Measurements from ENCODE around the gene MACROD2.

Gene MACROD2

GRCh38 chr20:14498772-14499171, 503.5 kb downstream of the MACROD2 start:
- no peak overlapping the region for H3K4me2 ChIP-seq (ENCODE audit: low read length)
- H3K9me3 ChIP-seq (ENCODE audit: control insufficient read depth, low read length) = no peaks in the 10 kb centered on the region
- H3K4me3 ChIP-seq (ENCODE audit: low read depth, low read length) = no peak overlapping the region
- no peak overlapping the region for H2AFZ ChIP-seq
- H3K36me3 ChIP-seq (ENCODE audit: control insufficient read depth, insufficient read depth, low read length) = no peaks in the 10 kb centered on the region
- H3K27ac ChIP-seq = no peak overlapping the region
- H3K9ac ChIP-seq = no peak overlapping the region
- no peaks in the 10 kb centered on the region for H3K79me2 ChIP-seq
- H3K27me3 ChIP-seq (ENCODE audit: control insufficient read depth, insufficient read depth, low read length) = no peaks in the 10 kb centered on the region
- H3K4me1 ChIP-seq = peaks cover 6% of the 10 kb centered on the region
- TF ChIP-seq CTCF (IDR thresholded peaks at IDR 0.05) = no peak

- H3K4me1 ChIP-seq = no peaks in the 10 kb centered on the region
- TF ChIP-seq CTCF (IDR thresholded peaks at IDR 0.05) = no peak
- no peaks in the 10 kb centered on the region for H3K36me3 ChIP-seq (ENCODE audit: control insufficient read depth, insufficient read depth, low read length)
Observed at GRCh38 chr20:14505476-14505875, 510.2 kb downstream of the MACROD2 start.

GRCh38 chr20:14507711-14508110, 512.4 kb downstream of the MACROD2 start:
- Histone ChIP-seq H3K9me3 (ENCODE audit: control insufficient read depth, low read length) (no peaks in the 10 kb centered on the region), H3K27ac (no peak overlapping the region), H3K4me1 (peaks cover under 1% of the 10 kb centered on the region), H3K36me3 (ENCODE audit: control insufficient read depth, insufficient read depth, low read length) (no peaks in the 10 kb centered on the region), H3K79me2 (no peaks in the 10 kb centered on the region), H3K4me2 (ENCODE audit: low read length) (no peak overlapping the region), H3K4me3 (ENCODE audit: low read depth, low read length) (no peak overlapping the region), H3K27me3 (ENCODE audit: control insufficient read depth, insufficient read depth, low read length) (no peaks in the 10 kb centered on the region), H3K9ac (no peak overlapping the region), H2AFZ (no peak overlapping the region)
- TF ChIP-seq CTCF (IDR thresholded peaks at IDR 0.05) = no peak

More at GRCh38 chr20:14505476-14505875, 510.2 kb downstream of the MACROD2 start:
- Histone ChIP-seq H3K4me3 (ENCODE audit: low read depth, low read length) (no peak overlapping the region), H3K79me2 (no peaks in the 10 kb centered on the region), H2AFZ (no peak overlapping the region), H3K4me2 (ENCODE audit: low read length) (no peak overlapping the region), H3K9ac (no peak overlapping the region), H3K9me3 (ENCODE audit: control insufficient read depth, low read length) (no peaks in the 10 kb centered on the region), H3K27me3 (ENCODE audit: control insufficient read depth, insufficient read depth, low read length) (no peaks in the 10 kb centered on the region), H3K27ac (no peak overlapping the region)

- H3K27ac ChIP-seq = no peak overlapping the region
- H3K9ac ChIP-seq = no peak overlapping the region
- H3K4me2 ChIP-seq (ENCODE audit: low read length) = no peak overlapping the region
- H3K36me3 ChIP-seq (ENCODE audit: control insufficient read depth, insufficient read depth, low read length) = no peaks in the 10 kb centered on the region
- no peak overlapping the region for H3K4me3 ChIP-seq (ENCODE audit: low read depth, low read length)
- no peak overlapping the region for H2AFZ ChIP-seq
- no peaks in the 10 kb centered on the region for H3K9me3 ChIP-seq (ENCODE audit: control insufficient read depth, low read length)
- no peaks in the 10 kb centered on the region for H3K27me3 ChIP-seq (ENCODE audit: control insufficient read depth, insufficient read depth, low read length)
- H3K4me1 ChIP-seq = peaks cover 3% of the 10 kb centered on the region
- no peaks in the 10 kb centered on the region for H3K79me2 ChIP-seq
- no peak for TF ChIP-seq CTCF (IDR thresholded peaks at IDR 0.05)
Observed at GRCh38 chr20:14510341-14510740, 515.0 kb downstream of the MACROD2 start.

- Histone ChIP-seq H2AFZ (peak overlapping the region; percentile 26), H3K79me2 (no peaks in the 10 kb centered on the region), H3K9ac (no peak overlapping the region), H3K27ac (no peak overlapping the region), H3K4me1 (peaks cover 3% of the 10 kb centered on the region), H3K27me3 (ENCODE audit: control insufficient read depth, insufficient read depth, low read length) (no peaks in the 10 kb centered on the region), H3K4me3 (ENCODE audit: low read depth, low read length) (no peak overlapping the region), H3K36me3 (ENCODE audit: control insufficient read depth, insufficient read depth, low read length) (no peaks in the 10 kb centered on the region), H3K9me3 (ENCODE audit: control insufficient read depth, low read length) (no peaks in the 10 kb centered on the region), H3K4me2 (ENCODE audit: low read length) (peak overlapping the region; percentile 28)
- TF ChIP-seq CTCF (IDR thresholded peaks at IDR 0.05) = no peak
Observed at GRCh38 chr20:14512839-14513238, 517.5 kb downstream of the MACROD2 start.

Data from parathyroid adenoma (tissue), 2 donors.